ENCODE measurements around the gene TNRC6A. TPM values are rescaled to one million over a fixed set of nuclear protein-coding genes. Genes with fewer than 3 reads are reported as not detected.
"Not testable (repeated sequence)": the region's sequence is repeated elsewhere in the genome, so short reads cannot be mapped to it uniquely, and the experiment has no call there.

TNRC6A gene
- total RNA-seq, 2 experiments from 2014 or later = 30.3 to 33.9 TPM

GRCh38 chr16:24848065-24848464 lies 118.6 kb downstream of the TNRC6A start:
- no peak overlapping the region for H3K4me3 Mint-ChIP-seq
- no peak overlapping the region for H3K27ac Mint-ChIP-seq
- peaks cover 6% of the 10 kb centered on the region for H3K4me1 Mint-ChIP-seq

GRCh38 chr16:24849641-24850040 lies 120.2 kb downstream of the TNRC6A start:
- no peaks in the 10 kb centered on the region for H3K9me3 Mint-ChIP-seq
- no peak overlapping the region for H3K27ac Mint-ChIP-seq
- H3K36me3 Mint-ChIP-seq = no peaks in the 10 kb centered on the region
- H3K4me3 Mint-ChIP-seq = no peak overlapping the region
- no peak for DNase-seq
- H3K27me3 Mint-ChIP-seq = no peaks in the 10 kb centered on the region
- H3K4me1 Mint-ChIP-seq = peaks cover 9% of the 10 kb centered on the region

More at GRCh38 chr16:24848065-24848464, 118.6 kb downstream of the TNRC6A start:
- Mint-ChIP-seq H3K9me3 (no peaks in the 10 kb centered on the region), H3K36me3 (no peaks in the 10 kb centered on the region), H3K27me3 (peaks cover 4% of the 10 kb centered on the region)
- DNase-seq = no peak

- Mint-ChIP-seq H3K4me3 (no peak overlapping the region), H3K9me3 (no peaks in the 10 kb centered on the region)
- no peak for DNase-seq
Measured at GRCh38 chr16:24850289-24850938, 121.0 kb downstream of the TNRC6A start.

GRCh38 chr16:24851700-24852099 lies 122.2 kb downstream of the TNRC6A start:
- Mint-ChIP-seq H3K4me3 (no peak overlapping the region), H3K36me3 (no peaks in the 10 kb centered on the region), H3K4me1 (peaks cover 9% of the 10 kb centered on the region), H3K27me3 (no peaks in the 10 kb centered on the region), H3K27ac (no peak overlapping the region), H3K9me3 (no peaks in the 10 kb centered on the region)
- DNase-seq = no peak

More at GRCh38 chr16:24850289-24850938, 121.0 kb downstream of the TNRC6A start:
- peaks cover 9% of the 10 kb centered on the region for H3K4me1 Mint-ChIP-seq
- H3K36me3 Mint-ChIP-seq = no peaks in the 10 kb centered on the region
- H3K27ac Mint-ChIP-seq = no peak overlapping the region
- H3K27me3 Mint-ChIP-seq = no peaks in the 10 kb centered on the region

- H3K36me3 Mint-ChIP-seq = no peaks in the 10 kb centered on the region
- H3K27ac Mint-ChIP-seq = no peak overlapping the region
- peaks cover 9% of the 10 kb centered on the region for H3K4me1 Mint-ChIP-seq
- no peak for DNase-seq
- H3K4me3 Mint-ChIP-seq = no peak overlapping the region
- no peaks in the 10 kb centered on the region for H3K9me3 Mint-ChIP-seq
- H3K27me3 Mint-ChIP-seq = no peaks in the 10 kb centered on the region
Measured at GRCh38 chr16:24852281-24852721, 122.8 kb downstream of the TNRC6A start.

GRCh38 chr16:24853169-24853824 lies 123.8 kb downstream of the TNRC6A start:
- no peaks in the 10 kb centered on the region for H3K9me3 Mint-ChIP-seq
- H3K27ac Mint-ChIP-seq = no peak overlapping the region
- no peak overlapping the region for H3K4me3 Mint-ChIP-seq
- H3K4me1 Mint-ChIP-seq = peaks cover 9% of the 10 kb centered on the region
- no peaks in the 10 kb centered on the region for H3K36me3 Mint-ChIP-seq
- DNase-seq = no peak
- peaks cover 7% of the 10 kb centered on the region for H3K27me3 Mint-ChIP-seq

- DNase-seq = no peak
- H3K9me3 Mint-ChIP-seq = no peaks in the 10 kb centered on the region
- H3K27ac Mint-ChIP-seq = no peak overlapping the region
- H3K4me1 Mint-ChIP-seq = peaks cover 9% of the 10 kb centered on the region
- H3K36me3 Mint-ChIP-seq = no peaks in the 10 kb centered on the region
- peaks cover 11% of the 10 kb centered on the region for H3K27me3 Mint-ChIP-seq
- H3K4me3 Mint-ChIP-seq = no peak overlapping the region
Measured at GRCh38 chr16:24853830-24854229, 124.4 kb downstream of the TNRC6A start.

GRCh38 chr16:24854607-24855171 lies 125.2 kb downstream of the TNRC6A start:
- H3K27ac Mint-ChIP-seq = peak overlapping the region; percentile 39
- peaks cover 9% of the 10 kb centered on the region for H3K4me1 Mint-ChIP-seq
- no peaks in the 10 kb centered on the region for H3K36me3 Mint-ChIP-seq

GRCh38 chr16:24855678-24856077 lies 126.2 kb downstream of the TNRC6A start:
- Mint-ChIP-seq H3K4me3 (no peak overlapping the region), H3K4me1 (peaks cover 9% of the 10 kb centered on the region), H3K36me3 (no peaks in the 10 kb centered on the region), H3K27ac (no peak overlapping the region), H3K27me3 (peaks cover 19% of the 10 kb centered on the region), H3K9me3 (no peaks in the 10 kb centered on the region)
- DNase-seq = no peak

More at GRCh38 chr16:24854607-24855171, 125.2 kb downstream of the TNRC6A start:
- DNase-seq = no peak
- Mint-ChIP-seq H3K27me3 (peaks cover 19% of the 10 kb centered on the region), H3K4me3 (no peak overlapping the region), H3K9me3 (no peaks in the 10 kb centered on the region)

- H3K27ac Mint-ChIP-seq, H3K36me3 Mint-ChIP-seq, H3K9me3 Mint-ChIP-seq, H3K4me1 Mint-ChIP-seq, H3K4me3 Mint-ChIP-seq, DNase-seq: not testable (repeated sequence)
- peaks cover 19% of the 10 kb centered on the region for H3K27me3 Mint-ChIP-seq
Measured at GRCh38 chr16:24856871-24857270, 127.4 kb downstream of the TNRC6A start.

- Mint-ChIP-seq H3K9me3 (no peaks in the 10 kb centered on the region), H3K27ac (no peak overlapping the region), H3K36me3 (no peaks in the 10 kb centered on the region), H3K27me3 (peaks cover 19% of the 10 kb centered on the region), H3K4me1 (peaks cover 2% of the 10 kb centered on the region), H3K4me3 (no peak overlapping the region)
- DNase-seq = peak; percentile 40
Measured at GRCh38 chr16:24858219-24859041, 129.0 kb downstream of the TNRC6A start.

- peaks cover 19% of the 10 kb centered on the region for H3K27me3 Mint-ChIP-seq
- H3K9me3 Mint-ChIP-seq = peaks cover 12% of the 10 kb centered on the region
- H3K36me3 Mint-ChIP-seq = peaks cover 3% of the 10 kb centered on the region
- H3K27ac Mint-ChIP-seq = no peak overlapping the region
- DNase-seq = no peak
- H3K4me3 Mint-ChIP-seq = no peak overlapping the region
- peaks cover 4% of the 10 kb centered on the region for H3K4me1 Mint-ChIP-seq
Measured at GRCh38 chr16:24861461-24861860, 132.0 kb downstream of the TNRC6A start.

GRCh38 chr16:24863582-24864437 lies 134.4 kb downstream of the TNRC6A start:
- Mint-ChIP-seq H3K4me3 (no peak overlapping the region), H3K9me3 (peaks cover 12% of the 10 kb centered on the region), H3K27ac (no peak overlapping the region), H3K27me3 (peaks cover 8% of the 10 kb centered on the region), H3K4me1 (peaks cover 6% of the 10 kb centered on the region), H3K36me3 (peaks cover 3% of the 10 kb centered on the region)
- DNase-seq = no peak

GRCh38 chr16:24869033-24869432 lies 139.6 kb downstream of the TNRC6A start:
- Mint-ChIP-seq H3K27ac (no peak overlapping the region), H3K4me1 (peaks cover 6% of the 10 kb centered on the region), H3K36me3 (peaks cover under 1% of the 10 kb centered on the region), H3K27me3 (no peaks in the 10 kb centered on the region), H3K4me3 (no peak overlapping the region), H3K9me3 (peaks cover 7% of the 10 kb centered on the region)
- no peak for DNase-seq
